Stimulated activated CD8-positive, alpha-beta memory T cell treated with anti-CD3 and anti-CD28 coated beads, Interleukin-4, amount 100 ng/mL, for 24 hours (primary cell): ENCODE data around the gene TRIM16.
"Not testable (repeated sequence)": the region's sequence is repeated elsewhere in the genome, so short reads cannot be mapped to it uniquely, and the experiment has no call there.

ENCODE experiments used
- DNase-seq: peaks from one replicate; pipeline ENCODE4 v3.0.0-alpha.2; 2020; ENCODE audit warnings: low read depth

TRIM16 gene

DNA sequence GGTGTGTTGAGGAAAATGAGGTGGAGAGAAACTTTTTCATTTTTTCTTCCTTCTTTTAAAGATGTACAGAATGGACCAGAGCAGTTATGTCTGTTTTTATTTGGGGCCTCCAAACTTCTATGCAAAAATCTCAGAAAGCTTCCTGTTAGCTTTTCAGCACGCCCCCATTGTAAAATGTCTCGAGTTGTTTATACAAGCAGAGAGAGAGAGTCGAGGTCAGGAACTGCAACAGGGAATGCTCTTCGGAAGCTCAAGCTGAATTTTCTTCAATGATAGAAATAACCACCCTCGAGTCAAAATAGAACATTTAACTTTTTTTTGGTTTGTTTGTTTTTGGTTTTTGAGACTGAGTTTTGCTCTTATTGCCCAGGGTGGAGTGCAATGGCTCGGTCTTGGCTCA is 68.3 kb downstream of the TRIM16 start:
- DNase-seq: not testable (repeated sequence)

- DNase-seq: not testable (repeated sequence)
Measured at GRCh38 chr17:15613111-15613510, 71.0 kb downstream of the TRIM16 start.

DNA sequence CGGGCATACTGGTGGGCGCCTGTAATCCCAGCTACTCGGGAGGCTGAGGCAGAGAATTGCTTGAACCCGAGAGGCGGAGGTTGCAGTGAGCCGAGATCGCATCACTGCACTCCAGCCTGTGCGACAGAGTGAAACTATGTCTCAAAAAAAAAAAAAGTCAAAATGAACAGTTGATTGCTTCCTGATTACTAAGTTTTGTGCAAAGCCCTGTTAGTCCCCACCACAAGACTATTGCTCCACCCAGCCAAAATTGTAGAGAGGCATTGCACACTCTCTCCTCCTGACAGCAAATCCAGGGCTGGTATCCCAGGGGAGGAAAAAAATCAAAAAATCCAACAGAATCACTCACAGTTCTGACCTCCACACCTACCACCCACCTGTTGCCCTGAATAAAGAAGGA is 91.2 kb downstream of the TRIM16 start:
- DNase-seq: not testable (repeated sequence)

DNA sequence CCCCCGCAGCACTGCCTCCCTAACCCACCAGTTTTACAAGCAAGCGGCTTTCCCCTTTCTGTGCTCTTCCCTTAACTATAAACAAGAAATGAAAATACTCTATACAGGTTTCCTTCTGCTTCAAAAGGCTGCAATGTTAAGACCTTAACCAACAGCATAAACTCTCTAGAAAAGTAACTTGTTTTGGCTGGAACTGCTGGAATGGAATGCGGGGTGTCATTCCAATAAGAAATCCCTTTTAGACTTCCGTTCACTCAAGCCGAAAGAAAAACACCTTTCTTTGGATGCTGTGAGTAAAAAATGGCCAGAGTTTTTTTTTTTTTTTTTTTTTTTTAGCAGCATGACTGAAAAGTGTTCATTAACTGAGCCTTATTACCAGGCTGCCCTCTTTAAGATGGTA is 92.1 kb downstream of the TRIM16 start:
- DNase-seq: not testable (repeated sequence)

- DNase-seq: not testable (repeated sequence)
Measured at GRCh38 chr17:15590844-15591243, 93.3 kb downstream of the TRIM16 start.

DNA sequence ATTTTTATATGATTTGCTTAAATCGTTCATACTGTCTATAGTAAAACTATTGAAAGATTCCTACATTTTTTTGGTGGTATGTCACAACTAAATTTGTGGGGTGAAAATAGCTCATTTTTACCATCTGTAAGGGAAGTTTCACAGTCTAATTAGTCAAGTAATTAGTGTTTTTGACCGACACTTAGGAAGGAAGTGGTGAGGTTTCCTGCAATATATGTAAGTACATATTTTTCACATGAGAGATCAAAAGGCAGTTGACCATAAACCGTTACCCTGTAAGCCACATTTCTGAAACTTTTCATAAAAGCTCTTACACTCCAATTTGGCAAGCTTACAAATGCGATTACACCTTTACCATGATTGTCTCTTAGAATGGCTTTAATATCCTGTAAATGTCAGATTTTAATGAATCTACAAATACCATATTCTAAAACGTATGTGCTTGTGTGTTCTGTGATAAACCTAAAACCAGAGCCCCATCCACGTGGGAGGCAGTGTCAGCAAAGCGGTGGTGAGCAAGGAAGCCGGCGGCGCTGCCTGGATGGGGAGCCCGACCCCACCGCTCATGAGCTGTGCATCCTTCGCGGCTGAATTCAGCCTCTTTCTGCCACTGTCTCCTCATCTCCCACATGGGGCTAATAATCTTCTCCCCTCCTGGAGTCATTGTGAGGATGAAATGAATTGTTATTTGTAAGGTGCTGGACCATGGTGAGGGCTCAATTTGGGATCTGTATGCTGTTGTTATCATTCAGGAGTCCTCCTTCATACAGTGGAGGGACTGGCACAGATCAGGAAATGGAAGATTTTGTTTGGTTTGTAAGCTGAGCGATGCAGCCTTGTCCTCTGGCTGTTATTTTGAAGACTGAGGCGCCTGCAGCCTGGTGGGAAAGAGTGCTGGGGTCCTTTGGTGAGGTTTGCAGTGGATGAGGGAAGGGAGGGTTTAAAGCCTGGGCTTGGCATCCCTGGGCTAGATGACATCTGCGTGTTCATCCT is 94.3 kb downstream of the TRIM16 start:
- not testable (repeated sequence) for DNase-seq

DNA sequence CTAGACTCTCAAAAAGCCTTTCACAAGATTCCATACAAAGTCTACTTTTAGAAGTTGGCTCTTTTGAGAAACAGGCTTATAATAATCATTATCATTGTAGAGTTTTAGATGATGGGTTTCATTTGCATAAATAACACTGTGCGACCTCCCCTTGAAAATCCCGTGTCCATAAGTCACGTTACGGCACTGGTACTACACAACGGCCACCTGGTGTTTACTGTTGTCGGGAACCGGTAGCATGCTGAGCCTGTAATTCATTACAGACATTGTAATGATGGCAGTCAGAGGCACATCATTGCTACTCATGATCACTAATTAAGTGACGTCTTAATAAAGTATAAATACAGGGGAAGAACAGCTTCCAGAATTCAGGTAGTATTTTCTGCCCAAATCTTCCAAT is 96.1 kb downstream of the TRIM16 start:
- DNase-seq: not testable (repeated sequence)

GRCh38 chr17:15583313-15583712 is 100.8 kb downstream of the TRIM16 start:
- DNase-seq: not testable (repeated sequence)

GRCh38 chr17:15581462-15581861 is 102.6 kb downstream of the TRIM16 start:
- DNase-seq: not testable (repeated sequence)
